Glutamatergic neuron (in vitro differentiated cells): Measurements from ENCODE around the gene PPP2R5C. TPM values are rescaled to one million over a fixed set of nuclear protein-coding genes. Genes with fewer than 3 reads are reported as not detected.
"Not testable (repeated sequence)": the region's sequence is repeated elsewhere in the genome, so short reads cannot be mapped to it uniquely, and the experiment has no call there.

Experiments used
- DNase-seq: peaks from one replicate; pipeline ENCODE4 v3.0.0; 2022
- H3K27ac Mint-ChIP-seq: one replicate; pipeline ENCODE4 v1.8.0; 2020; ENCODE audit warnings: mild to moderate bottlenecking, mixed read lengths, inconsistent platforms; ENCODE audit not compliant: unreplicated experiment
- H3K27me3 Mint-ChIP-seq: one replicate; pipeline ENCODE4 v1.8.0; 2020; ENCODE audit warnings: mild to moderate bottlenecking, moderate library complexity, mixed read lengths, inconsistent platforms; ENCODE audit not compliant: unreplicated experiment
- H3K36me3 Mint-ChIP-seq: one replicate; pipeline ENCODE4 v1.8.0; 2020; ENCODE audit warnings: mild to moderate bottlenecking, mixed read lengths, inconsistent platforms; ENCODE audit not compliant: unreplicated experiment
- H3K4me1 Mint-ChIP-seq: one replicate; pipeline ENCODE4 v1.8.0; 2020; ENCODE audit warnings: mild to moderate bottlenecking, low read depth, mixed read lengths, inconsistent platforms; ENCODE audit not compliant: unreplicated experiment
- H3K4me3 Mint-ChIP-seq: one replicate; pipeline ENCODE4 v1.8.0; 2020; ENCODE audit warnings: mild to moderate bottlenecking, mixed read lengths, inconsistent platforms; ENCODE audit not compliant: unreplicated experiment
- H3K9me3 Mint-ChIP-seq: one replicate; pipeline ENCODE4 v1.8.0; 2020; ENCODE audit warnings: mild to moderate bottlenecking, moderate library complexity, mixed read lengths, inconsistent platforms; ENCODE audit not compliant: unreplicated experiment
- CTCF ChIP-seq: fragments of 200-600 bp; sonication (generic); IDR thresholded peaks from one replicate; pipeline ENCODE4 v1.5.0; 2021; ENCODE audit not compliant: partially characterized antibody, unreplicated experiment
- total RNA-seq: library from RNA; stranded (reverse); fragmentation: NEBNext Ultra II Directional; extraction: Animal tissue kit (Norgen Biotek cat#: 25700); gene quantifications from one replicate; pipeline ENCODE4 v1.2.1, GENCODE V29; 2021; ENCODE audit not compliant: unreplicated experiment

PPP2R5C gene
- total RNA-seq, 1 donor from 2014 or later = 116 TPM

DNA sequence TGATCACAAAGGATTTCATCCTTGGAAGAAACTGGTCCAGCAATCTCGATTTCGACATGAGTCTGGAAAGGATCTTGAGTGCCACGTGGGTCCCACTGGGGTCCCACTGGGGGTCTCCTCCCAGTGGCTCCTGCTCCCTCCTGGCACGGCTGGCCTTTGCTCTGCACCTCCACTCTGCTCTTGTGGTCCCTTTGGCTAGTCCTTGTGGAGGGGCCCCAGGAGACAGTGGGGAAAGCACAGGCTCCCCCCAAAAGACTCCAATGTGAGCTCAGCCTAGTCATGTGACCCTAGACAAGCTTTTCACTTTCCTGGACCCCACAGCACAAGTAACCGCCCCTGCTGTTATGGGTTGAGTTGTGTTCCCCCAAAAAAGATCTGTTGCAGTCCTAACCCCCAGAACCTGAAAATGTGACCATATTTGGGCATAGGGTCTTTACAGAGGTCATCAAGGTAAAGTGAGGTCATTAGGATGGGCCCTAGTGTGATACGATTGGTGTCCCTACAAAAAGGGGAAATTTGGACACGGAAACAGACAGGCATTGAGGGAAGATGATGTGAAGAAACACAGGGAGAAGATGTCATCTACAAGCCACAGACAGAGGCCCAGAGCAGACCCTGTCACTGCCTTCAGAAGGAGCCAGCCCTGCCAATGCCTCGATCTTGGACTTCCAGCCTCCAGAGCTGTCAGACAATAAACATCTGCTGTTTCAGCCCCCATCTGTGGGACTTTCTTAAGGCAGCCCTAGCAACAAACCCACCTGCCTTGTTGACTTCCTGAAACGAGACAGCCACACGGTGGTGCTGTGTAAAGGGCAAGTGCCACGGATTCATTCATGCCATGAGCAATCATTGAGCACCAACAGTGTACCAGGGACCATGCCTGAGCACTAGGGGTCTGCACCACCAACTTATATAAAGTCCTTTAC is 23.8 kb upstream of the PPP2R5C start:
- no peak for TF ChIP-seq CTCF
- peak overlapping the region; percentile 0 for H3K27ac Mint-ChIP-seq
- H3K27me3 Mint-ChIP-seq = peaks cover 7% of the 10 kb centered on the region
- H3K4me3 Mint-ChIP-seq = no peak overlapping the region
- no peaks in the 10 kb centered on the region for H3K4me1 Mint-ChIP-seq
- peaks cover 6% of the 10 kb centered on the region for H3K9me3 Mint-ChIP-seq
- peaks cover 21% of the 10 kb centered on the region for H3K36me3 Mint-ChIP-seq
- DNase-seq = no peak

DNA sequence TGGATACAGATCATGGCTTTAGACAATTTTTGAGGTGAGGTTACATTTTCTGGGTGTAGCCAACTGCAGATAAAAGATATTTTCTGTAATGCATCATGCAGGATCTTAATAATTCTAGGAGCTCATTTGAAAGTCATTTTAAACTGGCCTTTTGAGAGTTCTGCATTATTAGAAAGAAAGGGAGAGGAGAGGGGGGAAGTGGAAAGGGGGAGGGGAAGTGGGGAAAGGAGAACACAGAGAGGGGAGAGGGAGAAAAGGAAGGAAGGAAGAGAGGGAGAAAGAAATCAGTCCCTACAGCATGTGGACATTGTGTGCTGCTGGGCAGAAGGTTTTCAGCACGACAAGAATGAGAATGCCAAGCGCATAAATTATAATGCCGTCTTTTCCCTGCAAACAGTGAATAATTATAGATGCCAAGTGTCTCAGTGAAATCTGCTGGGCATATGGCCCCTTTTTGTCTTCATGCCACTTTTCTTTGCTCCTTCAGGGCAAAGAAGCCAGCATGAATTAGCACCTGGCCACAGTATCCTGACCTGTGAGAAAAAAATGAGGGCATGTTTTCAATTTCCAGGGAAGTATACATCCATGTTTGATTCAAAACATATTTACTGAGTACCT is 22.7 kb upstream of the PPP2R5C start:
- no peak for DNase-seq
- H3K4me3 Mint-ChIP-seq = no peak overlapping the region
- peaks cover 7% of the 10 kb centered on the region for H3K27me3 Mint-ChIP-seq
- H3K27ac Mint-ChIP-seq = no peak overlapping the region
- H3K36me3 Mint-ChIP-seq = peaks cover 25% of the 10 kb centered on the region
- H3K9me3 Mint-ChIP-seq = peaks cover 6% of the 10 kb centered on the region
- TF ChIP-seq CTCF = no peak
- no peaks in the 10 kb centered on the region for H3K4me1 Mint-ChIP-seq

DNA sequence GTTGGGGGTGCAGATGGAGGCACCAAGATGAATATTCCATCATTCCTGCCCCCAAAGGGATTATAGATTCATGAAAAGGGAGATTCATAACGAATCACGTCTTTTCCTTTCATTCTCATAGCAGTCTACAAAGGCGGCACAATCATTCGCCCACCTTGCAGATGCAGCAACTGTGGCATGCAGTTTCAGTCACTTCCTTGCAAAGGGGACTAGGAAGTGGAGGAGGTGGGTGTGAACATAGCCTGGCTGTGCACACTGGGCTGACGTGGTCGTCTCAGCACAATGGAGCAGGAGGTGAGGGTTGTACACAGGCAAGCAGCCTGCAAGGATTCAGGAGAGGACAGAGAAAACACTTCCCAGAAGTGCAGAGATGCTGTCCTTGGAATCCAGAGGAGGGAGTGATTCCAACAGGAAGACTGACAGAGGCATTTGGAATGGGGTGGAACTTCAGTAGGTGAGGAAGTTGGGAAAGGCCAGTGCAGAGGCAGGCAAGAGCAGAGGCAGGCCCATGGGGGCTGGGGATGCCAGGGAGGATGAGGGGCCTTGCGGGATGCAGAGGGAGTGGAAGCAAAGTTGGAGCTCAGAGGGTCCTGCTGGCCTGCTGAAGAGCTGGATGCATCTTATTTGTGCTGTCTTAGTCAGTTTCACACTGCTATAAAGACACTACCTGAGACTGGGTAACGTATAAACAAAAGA is 21.9 kb upstream of the PPP2R5C start:
- H3K36me3 Mint-ChIP-seq = peaks cover 25% of the 10 kb centered on the region
- no peaks in the 10 kb centered on the region for H3K4me1 Mint-ChIP-seq
- H3K4me3 Mint-ChIP-seq = no peak overlapping the region
- H3K27me3 Mint-ChIP-seq = peaks cover 4% of the 10 kb centered on the region
- no peak for TF ChIP-seq CTCF
- no peak overlapping the region for H3K27ac Mint-ChIP-seq
- DNase-seq = no peak
- peaks cover 6% of the 10 kb centered on the region for H3K9me3 Mint-ChIP-seq

DNA sequence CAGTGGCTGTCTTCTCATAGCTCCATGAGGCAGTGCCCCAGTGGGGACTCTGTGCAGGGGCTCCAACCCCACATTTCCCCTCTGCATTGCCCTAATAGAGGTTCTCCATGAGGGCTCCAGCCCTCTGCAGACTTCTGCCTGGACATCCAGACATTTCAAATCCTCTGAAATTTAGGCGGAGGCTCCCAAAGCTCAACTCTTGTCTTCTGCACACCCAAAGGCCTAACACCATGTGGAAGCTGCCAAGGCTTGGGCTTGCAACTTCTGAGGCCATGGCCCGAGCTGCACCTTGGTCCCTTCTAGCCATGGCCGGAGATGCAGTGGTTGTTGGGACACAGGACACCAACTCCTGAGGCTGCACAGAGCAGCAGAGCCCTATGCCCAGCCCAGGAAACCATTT is 20.5 kb upstream of the PPP2R5C start:
- no peaks in the 10 kb centered on the region for H3K4me1 Mint-ChIP-seq
- no peak for TF ChIP-seq CTCF
- peaks cover 25% of the 10 kb centered on the region for H3K36me3 Mint-ChIP-seq
- no peak for DNase-seq
- no peak overlapping the region for H3K27ac Mint-ChIP-seq
- no peak overlapping the region for H3K4me3 Mint-ChIP-seq
- peaks cover 8% of the 10 kb centered on the region for H3K9me3 Mint-ChIP-seq
- H3K27me3 Mint-ChIP-seq = peaks cover 4% of the 10 kb centered on the region

GRCh38 chr14:101743701-101744100 is 17.8 kb upstream of the PPP2R5C start:
- TF ChIP-seq CTCF = no peak
- H3K27ac Mint-ChIP-seq = no peak overlapping the region
- no peaks in the 10 kb centered on the region for H3K4me1 Mint-ChIP-seq
- DNase-seq = no peak
- no peak overlapping the region for H3K4me3 Mint-ChIP-seq
- peaks cover 7% of the 10 kb centered on the region for H3K27me3 Mint-ChIP-seq
- peaks cover 9% of the 10 kb centered on the region for H3K9me3 Mint-ChIP-seq
- H3K36me3 Mint-ChIP-seq = peaks cover 24% of the 10 kb centered on the region

GRCh38 chr14:101744382-101744781 is 17.1 kb upstream of the PPP2R5C start:
- not testable (repeated sequence) for DNase-seq, H3K27me3 Mint-ChIP-seq, H3K27ac Mint-ChIP-seq, H3K9me3 Mint-ChIP-seq, H3K4me3 Mint-ChIP-seq, H3K4me1 Mint-ChIP-seq
- peaks cover 20% of the 10 kb centered on the region for H3K36me3 Mint-ChIP-seq

DNA sequence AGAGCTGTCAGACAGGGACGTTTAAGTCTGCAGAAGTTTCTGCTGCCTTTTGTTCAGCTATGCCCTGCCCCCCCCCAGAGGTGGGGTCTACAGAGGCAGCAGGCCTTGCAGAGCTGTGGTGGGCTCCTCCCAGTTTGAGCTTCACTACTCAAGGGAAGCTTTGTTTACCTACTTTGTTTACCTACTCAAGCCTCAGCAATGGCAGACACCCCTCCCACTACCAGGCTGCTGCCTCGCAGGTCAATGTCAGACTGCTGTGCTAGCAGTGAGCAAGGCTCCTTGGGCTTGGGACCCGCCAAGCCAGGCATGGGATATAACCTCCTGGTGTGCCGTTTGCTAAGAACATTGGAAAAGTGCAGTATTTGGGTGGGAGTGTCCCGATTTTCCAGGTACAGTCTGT is 11.8 kb upstream of the PPP2R5C start:
- H3K36me3 Mint-ChIP-seq, H3K27ac Mint-ChIP-seq, H3K4me1 Mint-ChIP-seq, H3K27me3 Mint-ChIP-seq, H3K9me3 Mint-ChIP-seq, H3K4me3 Mint-ChIP-seq, DNase-seq: not testable (repeated sequence)
